Neuronal stem cell (in vitro differentiated cells): ENCODE results near the gene RASSF5.

ENCODE experiments used
- DNase-seq: peaks from one replicate; pipeline ENCODE4 v3.0.0-alpha.2; 2013; ENCODE audit warnings: low spot score
- H2AFZ ChIP-seq: one replicate; pipeline ENCODE4 v1.6.1; 2013; ENCODE audit warnings: mild to moderate bottlenecking, low read length, inconsistent platforms
- H2AK5ac ChIP-seq: 2 replicates; pipeline ENCODE4 v1.6.1; 2013; ENCODE audit warnings: low read depth, mild to moderate bottlenecking, inconsistent platforms, low read length, moderate library complexity, mixed read lengths
- H2BK120ac ChIP-seq: 2 replicates; pipeline ENCODE4 v1.6.1; 2013; ENCODE audit warnings: low read depth, mild to moderate bottlenecking, inconsistent platforms, low read length, moderate library complexity, mixed read lengths
- H2BK12ac ChIP-seq: one replicate; pipeline ENCODE4 v1.6.1; 2013; ENCODE audit warnings: low read length, inconsistent platforms
- H2BK15ac ChIP-seq: 2 replicates; pipeline ENCODE4 v1.6.1; 2013; ENCODE audit warnings: mild to moderate bottlenecking, low read length, inconsistent platforms, mixed read lengths
- H2BK5ac ChIP-seq: one replicate; pipeline ENCODE4 v1.6.1; 2013; ENCODE audit warnings: inconsistent platforms, mild to moderate bottlenecking, low read length, moderate library complexity
- H3K14ac ChIP-seq: one replicate; pipeline ENCODE4 v1.6.1; 2013; ENCODE audit warnings: low read length, inconsistent platforms
- H3K18ac ChIP-seq: 2 replicates; pipeline ENCODE4 v1.6.1; 2013; ENCODE audit warnings: low read length, inconsistent platforms
- H3K23ac ChIP-seq: 2 replicates; pipeline ENCODE4 v1.6.1; 2013; ENCODE audit warnings: low read depth, mild to moderate bottlenecking, mixed read lengths, low read length, inconsistent platforms; ENCODE audit not compliant: poor library complexity
- H3K27ac ChIP-seq: replicated peaks from 3 replicates; pipeline ENCODE4 v1.5.1; 2013; ENCODE audit warnings: low read length, inconsistent platforms
- H3K27me3 ChIP-seq, 3 experiments: 2 replicates each; pipeline ENCODE4 v1.6.1; 2013; ENCODE audit warnings: low read length in 3 of 3, mild to moderate bottlenecking in 2 of 3, inconsistent platforms in 1 of 3, low read depth in 1 of 3, mixed read lengths in 1 of 3, moderate library complexity in 1 of 3; ENCODE audit not compliant: control insufficient read depth in 3 of 3, insufficient read depth in 3 of 3
- H3K36me3 ChIP-seq, 2 donors: replicated peaks in 1 of 2; 2 replicates each; pipeline ENCODE4 v1.6.1; 2013; ENCODE audit warnings: low read length in 2 of 2; ENCODE audit not compliant: control insufficient read depth in 2 of 2, insufficient read depth in 2 of 2
- H3K4ac ChIP-seq: 2 replicates; pipeline ENCODE4 v1.6.1; 2013; ENCODE audit warnings: inconsistent platforms, mild to moderate bottlenecking, low read length, moderate library complexity
- H3K4me1 ChIP-seq, 2 donors: 1 replicate in 1 of 2; 2 replicates in 1 of 2; pipeline ENCODE4 v1.6.1; 2013; ENCODE audit warnings: low read length in 2 of 2, low read depth in 1 of 2; ENCODE audit not compliant: control insufficient read depth in 2 of 2, insufficient read depth in 1 of 2
- H3K4me2 ChIP-seq: one replicate; pipeline ENCODE4 v1.6.1; 2013; ENCODE audit warnings: mild to moderate bottlenecking, low read length, inconsistent platforms; ENCODE audit not compliant: insufficient read depth, poor library complexity, severe bottlenecking
- H3K4me3 ChIP-seq, 2 donors: 2 replicates each; pipeline ENCODE4 v1.5.1; 2013; ENCODE audit warnings: low read length in 2 of 2, mild to moderate bottlenecking in 2 of 2, inconsistent platforms in 1 of 2, moderate library complexity in 1 of 2
- H3K79me1 ChIP-seq: one replicate; pipeline ENCODE4 v1.6.1; 2013; ENCODE audit warnings: low read depth, mild to moderate bottlenecking, inconsistent platforms, low read length, moderate library complexity
- H3K9ac ChIP-seq: one replicate; pipeline ENCODE4 v1.6.1; 2013; ENCODE audit warnings: mild to moderate bottlenecking, low read depth, low read length, inconsistent platforms; ENCODE audit not compliant: poor library complexity
- H3K9me3 ChIP-seq, 2 donors: replicated peaks in 1 of 2; 2 replicates each; pipeline versions ENCODE3 to v1.6.1; 2013; ENCODE audit warnings: low read length in 2 of 2, mild to moderate bottlenecking in 2 of 2, inconsistent platforms in 1 of 2, low read depth in 1 of 2, mixed read lengths in 1 of 2, moderate library complexity in 1 of 2; ENCODE audit not compliant: control insufficient read depth in 2 of 2, insufficient read depth in 1 of 2
- H4K8ac ChIP-seq: one replicate; pipeline ENCODE4 v1.6.1; 2013; ENCODE audit warnings: low read depth, mild to moderate bottlenecking, inconsistent platforms, low read length, moderate library complexity
- H4K91ac ChIP-seq: one replicate; pipeline ENCODE4 v1.6.1; 2013; ENCODE audit warnings: low read length, low read depth, mild to moderate bottlenecking, inconsistent platforms; ENCODE audit not compliant: poor library complexity
- WGBS, 2 donors: extraction: QIAGEN DNeasy Blood & Tissue Kit; methylation state at CpG; one replicate each; pipeline ENCODE4 v1.1.7; 2013; ENCODE audit warnings: missing lambda C conversion rate in 2 of 2, mixed read lengths in 1 of 2; ENCODE audit not compliant: insufficient read length in 2 of 2, insufficient replicate concordance in 1 of 2; ENCODE audit errors: extremely low coverage in 2 of 2; 5-methylcytosine and 5-hydroxymethylcytosine counted together

The RASSF5 gene

DNA sequence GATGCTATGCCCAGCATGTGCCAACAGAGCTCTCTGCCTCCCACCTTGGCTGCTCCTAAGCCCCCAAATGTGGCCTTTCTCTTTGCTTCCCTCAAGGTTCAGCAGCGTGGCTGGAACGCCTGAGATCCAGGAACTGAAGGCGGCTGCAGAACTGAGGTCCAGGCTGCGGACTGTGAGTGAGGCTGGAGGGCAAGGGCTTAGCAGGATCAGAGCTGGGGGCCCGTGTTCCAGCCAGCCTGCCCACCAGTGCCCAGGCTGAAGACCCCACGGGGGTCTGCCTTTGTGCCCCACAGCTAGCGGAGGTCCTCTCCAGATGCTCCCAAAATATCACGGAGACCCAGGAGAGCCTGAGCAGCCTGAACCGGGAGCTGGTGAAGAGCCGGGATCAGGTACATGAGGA lies 22.4 kb upstream of the RASSF5 start:
- H3K27ac ChIP-seq = no peak overlapping the region
- no peaks in the 10 kb centered on the region for H3K36me3 ChIP-seq
- no peak overlapping the region for H2BK120ac ChIP-seq
- no peak overlapping the region for H4K8ac ChIP-seq
- no peak overlapping the region for H2BK15ac ChIP-seq
- no peak overlapping the region for H3K23ac ChIP-seq
- peak overlapping the region; percentile 12 for H3K18ac ChIP-seq
- no peak overlapping the region for H3K4me3 ChIP-seq
- no peak overlapping the region for H2BK5ac ChIP-seq
- H3K79me1 ChIP-seq = no peaks in the 10 kb centered on the region
- H4K91ac ChIP-seq = no peak overlapping the region
- H3K9ac ChIP-seq = no peak overlapping the region
- no peaks in the 10 kb centered on the region for H3K27me3 ChIP-seq
- H2AFZ ChIP-seq = no peak overlapping the region
- H3K9me3 ChIP-seq = no peaks in the 10 kb centered on the region
- H2AK5ac ChIP-seq = peak overlapping the region; percentile 68
- WGBS, 2 donors = no CpG with 5 or more reads among the region's 10 CpGs
- no peak overlapping the region for H3K4ac ChIP-seq
- H3K4me2 ChIP-seq = no peak overlapping the region
- no peak overlapping the region for H2BK12ac ChIP-seq
- no peaks in the 10 kb centered on the region for H3K4me1 ChIP-seq
- no peak overlapping the region for H3K14ac ChIP-seq
- DNase-seq = no peak

DNA sequence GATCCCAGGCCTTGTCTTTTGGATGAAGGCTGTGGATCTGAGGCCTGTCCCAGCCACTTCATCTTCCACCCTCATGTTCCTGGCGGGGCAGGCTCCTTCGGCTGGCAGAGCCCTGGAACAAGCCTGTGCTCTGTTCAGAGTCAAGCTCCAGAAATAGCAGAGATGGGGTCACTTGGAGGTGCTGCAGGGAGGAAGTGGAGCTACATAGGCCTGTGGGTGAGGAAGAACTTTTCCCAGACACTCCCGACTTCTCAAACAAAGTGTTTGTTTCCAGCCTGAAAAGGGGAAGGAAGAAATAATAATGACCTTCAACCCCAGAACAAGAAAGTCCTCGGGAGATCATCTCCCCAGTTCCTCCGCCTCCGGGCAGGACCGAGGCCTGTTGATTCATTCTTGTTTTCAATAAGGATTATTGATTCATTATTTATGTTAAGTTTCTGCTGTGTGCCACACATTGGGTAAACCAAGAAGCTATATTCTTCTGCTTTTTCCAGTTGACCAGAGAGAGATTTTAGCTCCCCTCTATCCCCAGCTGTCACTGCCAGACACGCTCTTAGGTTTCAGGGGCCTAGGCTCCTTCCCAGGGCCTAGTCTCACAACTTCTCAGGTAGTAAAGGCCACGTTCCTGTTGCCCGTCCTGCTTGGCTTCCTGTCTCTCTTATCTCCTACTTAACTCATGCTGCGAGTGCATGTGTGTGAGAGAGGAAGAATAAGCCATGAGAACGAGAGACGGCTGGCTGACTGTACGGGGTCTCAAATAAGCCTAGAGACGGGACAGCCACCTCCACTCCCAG lies 20.1 kb upstream of the RASSF5 start:
- Histone ChIP-seq H3K4ac (no peak overlapping the region), H2BK12ac (no peak overlapping the region), H2BK5ac (no peak overlapping the region), H2AK5ac (no peak overlapping the region), H4K91ac (no peak overlapping the region), H3K9ac (no peak overlapping the region), H3K27ac (no peak overlapping the region), H3K9me3 (no peaks in the 10 kb centered on the region), H3K14ac (no peak overlapping the region), H2BK120ac (no peak overlapping the region), H2BK15ac (no peak overlapping the region), H3K4me3 (no peak overlapping the region), H3K36me3 (peaks cover 0 to 9% of the 10 kb centered on the region in 2 donors), H3K23ac (no peak overlapping the region), H3K4me1 (peaks cover 2% of the 10 kb centered on the region in 2 donors), H3K79me1 (no peaks in the 10 kb centered on the region), H2AFZ (no peak overlapping the region), H4K8ac (no peak overlapping the region), H3K18ac (no peak overlapping the region), H3K4me2 (no peak overlapping the region), H3K27me3 (no peaks in the 10 kb centered on the region)
- DNase-seq = no peak
- WGBS, 2 donors = no CpG with 5 or more reads among the region's 15 CpGs

DNA sequence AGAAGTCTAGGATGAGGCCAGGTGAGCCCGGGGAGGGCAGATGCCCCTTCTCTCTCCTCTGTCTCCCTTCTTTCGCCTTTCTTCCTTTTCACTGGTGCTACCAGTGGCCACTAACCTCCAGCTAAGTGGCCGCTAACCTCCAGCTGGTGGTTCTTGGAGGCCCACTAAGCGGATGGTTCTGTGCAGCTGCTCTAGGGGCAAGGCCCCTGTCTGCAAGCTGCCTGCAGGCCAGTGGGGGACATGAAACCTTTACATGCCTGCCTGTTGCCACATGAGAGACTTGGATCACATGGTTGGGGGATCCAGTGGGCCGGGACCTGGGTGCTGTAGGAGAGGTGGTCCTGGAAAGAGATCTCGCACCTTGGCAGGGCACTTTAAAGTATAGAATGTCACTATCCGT lies 19.4 kb upstream of the RASSF5 start:
- Histone ChIP-seq H2BK12ac (no peak overlapping the region), H3K18ac (no peak overlapping the region), H2AFZ (no peak overlapping the region), H2BK120ac (no peak overlapping the region), H3K14ac (no peak overlapping the region), H2AK5ac (no peak overlapping the region), H3K27ac (no peak overlapping the region), H3K4me2 (no peak overlapping the region), H4K8ac (no peak overlapping the region), H3K23ac (no peak overlapping the region), H3K4me1 (peaks cover 2% of the 10 kb centered on the region in 2 donors), H3K36me3 (peaks cover 0 to 9% of the 10 kb centered on the region in 2 donors), H3K4ac (no peak overlapping the region), H2BK15ac (no peak overlapping the region), H4K91ac (no peak overlapping the region), H3K9me3 (no peaks in the 10 kb centered on the region), H3K79me1 (no peaks in the 10 kb centered on the region), H3K9ac (no peak overlapping the region), H3K4me3 (no peak overlapping the region), H3K27me3 (no peaks in the 10 kb centered on the region), H2BK5ac (no peak overlapping the region)
- WGBS, 2 donors = no CpG with 5 or more reads among the region's 7 CpGs
- DNase-seq = no peak

DNA sequence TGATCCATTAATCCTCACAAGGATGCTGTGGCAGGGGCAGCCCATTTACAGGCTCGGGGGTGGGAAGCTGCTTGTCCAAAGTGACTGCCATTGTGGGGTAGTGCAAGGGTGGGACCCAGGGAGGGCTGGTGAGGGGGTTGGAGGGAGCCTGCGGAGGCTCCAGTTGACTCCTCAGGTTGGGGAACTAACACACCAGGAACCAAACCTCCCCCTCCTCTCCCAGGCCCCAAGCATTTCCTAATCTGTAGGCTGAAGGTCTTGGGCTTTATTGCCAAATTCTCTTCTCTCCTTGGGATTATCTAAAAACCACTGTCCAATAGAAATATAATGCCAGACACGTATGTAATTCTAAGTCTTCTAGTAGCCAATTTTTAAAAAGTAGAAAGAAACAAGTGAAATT lies 18.9 kb upstream of the RASSF5 start:
- no peaks in the 10 kb centered on the region for H3K79me1 ChIP-seq
- no peak overlapping the region for H3K23ac ChIP-seq
- H2AFZ ChIP-seq = no peak overlapping the region
- no peaks in the 10 kb centered on the region for H3K9me3 ChIP-seq
- no peak overlapping the region for H3K4me2 ChIP-seq
- H2BK15ac ChIP-seq = no peak overlapping the region
- no peak overlapping the region for H4K8ac ChIP-seq
- no peak for DNase-seq
- H3K14ac ChIP-seq = no peak overlapping the region
- no peak overlapping the region for H2BK120ac ChIP-seq
- no peak overlapping the region for H3K4me3 ChIP-seq
- no peak overlapping the region for H3K9ac ChIP-seq
- H4K91ac ChIP-seq = no peak overlapping the region
- H3K18ac ChIP-seq = no peak overlapping the region
- peaks cover 2% of the 10 kb centered on the region in 2 donors for H3K4me1 ChIP-seq
- H2AK5ac ChIP-seq = peak overlapping the region; percentile 34
- no peak overlapping the region for H3K4ac ChIP-seq
- H3K36me3 ChIP-seq = peaks cover 0 to 9% of the 10 kb centered on the region in 2 donors
- WGBS, 2 donors = no CpG with 5 or more reads among the region's 3 CpGs
- H3K27me3 ChIP-seq = no peaks in the 10 kb centered on the region
- H2BK12ac ChIP-seq = no peak overlapping the region
- no peak overlapping the region for H3K27ac ChIP-seq
- no peak overlapping the region for H2BK5ac ChIP-seq
